ENCODE results near the gene AEBP2.
"Not testable (repeated sequence)": the region's sequence is repeated elsewhere in the genome, so short reads cannot be mapped to it uniquely, and the experiment has no call there.

The AEBP2 gene, protein sequence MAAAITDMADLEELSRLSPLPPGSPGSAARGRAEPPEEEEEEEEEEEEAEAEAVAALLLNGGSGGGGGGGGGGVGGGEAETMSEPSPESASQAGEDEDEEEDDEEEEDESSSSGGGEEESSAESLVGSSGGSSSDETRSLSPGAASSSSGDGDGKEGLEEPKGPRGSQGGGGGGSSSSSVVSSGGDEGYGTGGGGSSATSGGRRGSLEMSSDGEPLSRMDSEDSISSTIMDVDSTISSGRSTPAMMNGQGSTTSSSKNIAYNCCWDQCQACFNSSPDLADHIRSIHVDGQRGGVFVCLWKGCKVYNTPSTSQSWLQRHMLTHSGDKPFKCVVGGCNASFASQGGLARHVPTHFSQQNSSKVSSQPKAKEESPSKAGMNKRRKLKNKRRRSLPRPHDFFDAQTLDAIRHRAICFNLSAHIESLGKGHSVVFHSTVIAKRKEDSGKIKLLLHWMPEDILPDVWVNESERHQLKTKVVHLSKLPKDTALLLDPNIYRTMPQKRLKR

DNA sequence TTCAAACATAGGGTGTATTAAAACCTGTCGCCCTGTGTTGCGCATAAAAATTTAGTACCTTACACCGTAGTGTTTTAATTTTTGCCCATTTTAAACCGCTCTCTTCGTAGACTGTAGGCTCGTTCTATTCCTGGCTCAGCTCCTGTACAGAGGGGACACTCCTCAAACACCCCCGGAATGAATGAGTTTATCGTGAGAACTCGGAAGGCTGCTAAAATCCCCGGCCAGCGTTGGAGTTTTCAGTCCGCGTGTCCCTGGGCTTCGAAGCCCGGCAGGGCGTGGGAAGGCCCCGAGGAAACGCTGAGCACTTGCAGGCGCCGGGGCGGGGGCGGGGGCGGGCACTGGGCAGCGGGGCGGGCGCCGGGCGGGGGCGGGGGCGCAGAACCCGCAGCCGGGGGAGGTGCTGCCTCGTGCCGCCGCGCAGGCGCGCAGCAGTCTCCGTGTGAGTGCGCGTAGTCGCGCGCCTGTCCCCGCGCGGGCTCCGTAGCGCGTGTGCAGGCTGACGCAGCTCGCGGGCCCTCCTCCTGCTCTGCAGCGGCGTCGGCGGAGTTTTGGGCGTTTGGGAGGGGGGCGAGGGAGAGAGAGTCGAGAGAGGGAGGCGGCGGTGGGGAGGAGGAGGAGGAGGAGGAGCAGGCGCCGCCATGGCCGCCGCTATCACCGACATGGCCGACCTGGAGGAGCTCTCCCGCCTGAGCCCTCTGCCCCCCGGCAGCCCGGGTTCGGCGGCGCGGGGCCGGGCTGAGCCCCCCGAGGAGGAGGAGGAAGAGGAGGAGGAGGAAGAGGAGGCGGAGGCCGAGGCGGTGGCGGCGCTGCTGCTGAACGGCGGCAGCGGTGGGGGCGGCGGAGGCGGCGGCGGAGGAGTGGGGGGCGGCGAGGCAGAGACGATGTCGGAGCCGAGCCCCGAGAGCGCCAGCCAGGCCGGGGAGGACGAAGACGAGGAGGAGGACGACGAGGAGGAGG is at the start of gene AEBP2:
TSS of gene AEBP2 (plus strand) at position 434 of the 960 bp plus-strand sequence. CDS start at position 642, 208 bp downstream.
- TF ChIP-seq, protein P1, sequence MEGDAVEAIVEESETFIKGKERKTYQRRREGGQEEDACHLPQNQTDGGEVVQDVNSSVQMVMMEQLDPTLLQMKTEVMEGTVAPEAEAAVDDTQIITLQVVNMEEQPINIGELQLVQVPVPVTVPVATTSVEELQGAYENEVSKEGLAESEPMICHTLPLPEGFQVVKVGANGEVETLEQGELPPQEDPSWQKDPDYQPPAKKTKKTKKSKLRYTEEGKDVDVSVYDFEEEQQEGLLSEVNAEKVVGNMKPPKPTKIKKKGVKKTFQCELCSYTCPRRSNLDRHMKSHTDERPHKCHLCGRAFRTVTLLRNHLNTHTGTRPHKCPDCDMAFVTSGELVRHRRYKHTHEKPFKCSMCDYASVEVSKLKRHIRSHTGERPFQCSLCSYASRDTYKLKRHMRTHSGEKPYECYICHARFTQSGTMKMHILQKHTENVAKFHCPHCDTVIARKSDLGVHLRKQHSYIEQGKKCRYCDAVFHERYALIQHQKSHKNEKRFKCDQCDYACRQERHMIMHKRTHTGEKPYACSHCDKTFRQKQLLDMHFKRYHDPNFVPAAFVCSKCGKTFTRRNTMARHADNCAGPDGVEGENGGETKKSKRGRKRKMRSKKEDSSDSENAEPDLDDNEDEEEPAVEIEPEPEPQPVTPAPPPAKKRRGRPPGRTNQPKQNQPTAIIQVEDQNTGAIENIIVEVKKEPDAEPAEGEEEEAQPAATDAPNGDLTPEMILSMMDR (IDR thresholded peaks at IDR 0.05; ENCODE audit: low read depth, low read length): no peak
- peak within 1 kb of the TSS; percentile 81 for H3K4me3 ChIP-seq (ENCODE audit: low read depth, low read length)

DNA sequence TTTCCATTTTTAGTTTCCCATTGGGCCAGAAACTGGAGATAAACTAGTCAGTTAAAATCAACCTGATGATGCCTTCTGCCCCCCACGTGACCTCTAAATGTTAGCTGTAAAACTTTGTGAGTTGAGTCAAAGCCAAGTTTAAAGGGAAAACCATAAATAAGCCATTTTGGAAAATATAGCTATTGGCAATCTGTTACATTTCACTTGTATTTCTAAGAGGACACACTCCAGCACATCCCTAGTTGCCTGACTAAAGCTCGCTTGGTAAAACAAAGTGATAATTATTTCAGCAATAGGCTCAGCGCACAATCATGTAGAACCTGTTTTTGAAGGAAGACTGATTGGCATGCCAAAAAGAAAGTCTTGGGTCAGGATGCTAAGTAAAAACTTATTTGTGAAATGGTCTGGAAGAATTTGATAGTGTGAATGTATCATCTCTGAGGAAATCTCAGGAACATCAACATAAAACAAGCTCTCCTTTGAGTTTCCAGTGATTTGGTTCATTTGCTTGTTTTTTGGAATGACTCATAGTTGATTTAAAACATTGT is 49.2 kb upstream of the AEBP2 start:
- TF ChIP-seq, protein P1 (IDR thresholded peaks at IDR 0.05; ENCODE audit: low read depth, low read length): no peak

DNA sequence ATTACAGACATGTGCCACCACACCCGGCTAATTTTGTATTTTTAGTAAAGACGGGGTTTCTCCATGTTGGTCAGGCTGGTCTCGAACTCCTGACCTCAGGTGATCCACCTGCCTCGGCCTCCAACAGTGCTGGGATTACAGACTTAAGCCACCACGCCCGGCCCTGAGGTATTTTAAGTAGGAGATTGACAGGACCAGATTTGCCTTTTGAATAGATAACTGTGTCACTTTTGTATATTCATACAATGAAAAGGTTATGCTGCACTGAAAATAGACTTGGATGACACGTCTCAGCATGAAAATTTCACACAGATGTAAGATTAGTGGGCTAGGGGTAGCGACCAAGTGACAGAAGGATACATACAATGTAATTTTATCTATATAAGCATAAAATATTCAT is 46.6 kb upstream of the AEBP2 start:
- H3K4me3 ChIP-seq (ENCODE audit: low read depth, low read length): not testable (repeated sequence)

More for the DNA sequence above, 49.2 kb upstream of the AEBP2 start:
- H3K4me3 ChIP-seq (ENCODE audit: low read depth, low read length): no peak overlapping the region

DNA sequence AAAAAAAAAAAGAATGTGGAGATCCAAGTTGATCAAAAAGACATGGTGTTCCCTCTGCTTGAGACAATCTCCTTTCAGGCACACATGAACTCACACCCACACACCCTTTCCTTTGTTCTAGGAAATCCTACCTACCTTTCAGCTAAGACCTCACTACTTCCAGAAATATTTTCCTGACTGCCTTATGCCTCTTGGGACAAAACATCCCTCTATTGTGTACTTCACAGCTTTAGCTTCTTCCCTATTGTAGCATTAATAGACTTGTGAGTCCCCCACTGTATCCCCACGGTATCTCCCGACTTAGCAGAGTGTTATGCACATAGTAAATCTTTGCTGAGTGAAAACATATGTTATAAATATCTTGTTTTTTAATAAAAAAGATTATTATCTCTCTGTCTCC is 44.9 kb upstream of the AEBP2 start:
- TF ChIP-seq, protein P1 (IDR thresholded peaks at IDR 0.05; ENCODE audit: low read depth, low read length): no peak

DNA sequence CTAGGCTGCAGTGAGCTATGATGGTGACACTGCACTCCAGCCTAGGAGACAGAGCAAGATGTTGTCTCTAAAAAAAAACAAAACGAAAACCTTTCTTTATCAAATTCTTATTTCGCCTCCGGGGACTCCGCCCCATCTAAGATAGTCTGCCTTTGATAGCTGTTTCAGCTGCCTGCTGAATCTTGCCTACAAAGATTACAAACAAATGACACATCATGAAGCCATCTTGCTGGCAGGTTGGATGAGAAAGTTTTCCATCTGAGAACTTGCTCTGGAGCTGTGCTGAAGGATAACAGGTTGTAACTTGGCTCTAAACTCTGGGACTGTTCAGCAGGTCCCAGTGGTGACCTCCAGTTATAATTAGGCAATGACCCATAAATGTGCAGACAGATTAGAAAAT is 41.8 kb upstream of the AEBP2 start:
- H3K4me3 ChIP-seq (ENCODE audit: low read depth, low read length): no peak overlapping the region
- TF ChIP-seq, protein P1 (IDR thresholded peaks at IDR 0.05; ENCODE audit: low read depth, low read length): no peak

More for the DNA sequence above, 44.9 kb upstream of the AEBP2 start:
- no peak overlapping the region for H3K4me3 ChIP-seq (ENCODE audit: low read depth, low read length)

DNA sequence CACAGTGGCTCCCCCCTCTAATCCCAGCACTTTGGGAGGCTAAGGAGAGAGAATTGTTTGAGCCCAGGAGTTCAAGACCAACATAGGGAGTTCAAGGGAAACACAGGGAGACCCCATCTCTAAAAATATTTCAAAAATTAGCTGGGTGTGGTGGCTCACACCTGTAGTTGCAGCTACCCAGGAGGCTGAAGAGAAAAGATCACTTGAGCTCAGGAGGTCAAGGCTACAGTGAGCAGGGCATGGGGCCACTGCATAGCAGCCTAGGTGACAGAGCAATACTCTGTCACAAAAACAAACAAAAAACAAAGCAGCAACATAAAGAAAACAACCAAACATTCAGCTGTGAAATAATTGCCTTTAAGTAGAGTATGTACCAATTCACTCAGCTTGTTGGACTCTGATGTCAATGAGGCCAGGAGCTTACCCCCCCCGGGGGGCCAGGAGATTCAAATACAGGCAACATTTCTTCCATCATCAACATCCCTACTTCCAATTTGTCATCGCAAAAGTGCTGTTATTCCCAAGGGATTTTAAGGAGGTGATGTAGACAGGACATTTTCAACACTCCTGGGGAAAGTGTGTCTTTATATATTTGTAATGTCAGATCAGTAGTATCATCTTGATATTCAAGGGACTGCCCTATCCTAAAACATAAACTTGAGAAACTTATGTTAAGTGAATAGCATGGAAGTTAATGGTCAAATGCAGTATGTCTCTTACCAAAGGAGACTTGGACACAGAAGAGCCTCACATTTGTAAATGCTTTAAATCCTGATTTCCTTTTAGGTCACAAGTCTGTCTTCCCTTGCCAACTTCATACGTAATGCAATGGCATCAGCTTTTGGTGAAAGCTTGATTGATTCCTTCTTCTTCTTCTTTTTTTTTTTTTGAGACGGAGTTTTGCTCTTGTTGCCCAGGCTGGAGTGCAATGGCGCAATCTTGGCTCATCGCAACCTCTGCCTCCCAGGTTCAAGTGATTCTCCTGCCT is 40.6 kb upstream of the AEBP2 start:
- TF ChIP-seq, protein P1 (IDR thresholded peaks at IDR 0.05; ENCODE audit: low read depth, low read length): no peak

DNA sequence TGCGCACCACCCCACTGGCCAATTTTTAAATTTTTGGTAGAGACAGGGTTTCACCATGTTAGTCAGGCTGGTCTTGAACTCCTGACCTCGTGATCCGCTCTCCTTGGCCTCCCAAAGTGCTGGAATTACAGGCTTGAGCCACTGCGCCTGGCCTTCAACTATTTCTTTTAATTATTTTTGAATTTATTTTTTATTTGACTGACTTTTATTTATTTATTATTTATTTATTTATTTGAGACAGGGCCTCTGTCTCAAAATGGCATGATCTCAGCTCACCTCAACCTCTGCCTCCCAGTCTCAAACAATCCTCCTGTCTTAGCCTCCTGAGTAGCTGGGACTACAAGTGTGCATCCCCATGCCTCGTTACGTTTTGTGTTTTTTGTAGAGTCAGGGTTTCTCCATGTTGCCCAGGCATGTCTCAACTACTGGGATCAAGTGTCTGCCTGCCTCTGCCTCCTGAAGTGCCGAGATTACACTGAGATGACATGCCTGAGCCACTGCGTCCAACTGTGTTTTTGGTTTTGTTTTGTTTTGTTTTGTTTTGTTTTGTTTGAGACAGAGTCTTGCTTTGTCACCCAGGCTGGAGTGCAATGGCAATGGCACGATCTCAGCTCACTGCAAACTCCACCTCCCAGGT is 38.5 kb upstream of the AEBP2 start:
- not testable (repeated sequence) for H3K4me3 ChIP-seq (ENCODE audit: low read depth, low read length)

More for the DNA sequence above, 40.6 kb upstream of the AEBP2 start:
- H3K4me3 ChIP-seq (ENCODE audit: low read depth, low read length): no peak overlapping the region
